H1 (cell line): Measurements from ENCODE around the gene HSD3B1. TPM values are rescaled to one million over a fixed set of nuclear protein-coding genes. Genes with fewer than 3 reads are reported as not detected.

Source experiments
- CTCF ChIA-PET: fragments of 300-600 bp; sonication (Branson Sonifier 250); formaldehyde crosslinking; loops from one replicate; lab custom pipeline; 2021; ENCODE audit not compliant: partially characterized antibody; lab: Charles Lee
- POLR2A ChIA-PET: fragments of 300-600 bp; sonication (Branson Sonifier 250); formaldehyde crosslinking; loops from one replicate; lab custom pipeline; 2021; ENCODE audit warnings: inconsistent platforms; ENCODE audit not compliant: partially characterized antibody; lab: Charles Lee
- DNase-seq, 2 experiments: peaks; one replicate each; pipeline versions ENCODE4 v3.0.0 to v3.0.0-alpha.2; 2010 to 2022; ENCODE audit warnings: low spot score in 2 of 2, low read depth in 1 of 2, mixed read lengths in 1 of 2
- FAIRE-seq: peaks from 2 replicates; lab custom pipeline; 2011; peaks lifted over from hg19 to GRCh38; lab: Jason Lieb, UNC
- H2AFZ ChIP-seq: 2 replicates; pipeline ENCODE4 v1.8.1; 2012; ENCODE audit warnings: low read length, inconsistent platforms
- H2AK5ac ChIP-seq: 2 replicates; pipeline ENCODE4 v1.6.1; 2013; ENCODE audit warnings: low read depth, low read length
- H2BK120ac ChIP-seq: replicated peaks from 2 replicates; pipeline ENCODE3; 2013; ENCODE audit warnings: low read depth, low read length, inconsistent platforms
- H2BK12ac ChIP-seq: 2 replicates; pipeline ENCODE4 v1.6.1; 2013; ENCODE audit warnings: low read depth, low read length
- H2BK15ac ChIP-seq: 2 replicates; pipeline ENCODE4 v1.6.1; 2013; ENCODE audit warnings: low read length
- H2BK20ac ChIP-seq: 2 replicates; pipeline ENCODE4 v1.6.1; 2013; ENCODE audit warnings: low read length
- H2BK5ac ChIP-seq: 2 replicates; pipeline ENCODE4 v1.6.1; 2013; ENCODE audit warnings: low read depth, low read length
- H3K14ac ChIP-seq: 2 replicates; pipeline ENCODE4 v1.6.1; 2013; ENCODE audit warnings: inconsistent platforms; ENCODE audit not compliant: insufficient read length
- H3K18ac ChIP-seq: 2 replicates; pipeline ENCODE4 v1.6.1; 2013; ENCODE audit warnings: low read length; ENCODE audit errors: extremely low read depth
- H3K23ac ChIP-seq: 2 replicates; pipeline ENCODE4 v1.6.1; 2013; ENCODE audit warnings: inconsistent platforms; ENCODE audit not compliant: insufficient read length
- H3K23me2 ChIP-seq: 2 replicates; pipeline ENCODE4 v1.6.1; 2013; ENCODE audit warnings: low read depth, low read length
- H3K27ac ChIP-seq: 2 replicates; pipeline ENCODE4 v1.6.1; 2011; ENCODE audit warnings: low read depth, low read length, inconsistent platforms
- H3K27me3 ChIP-seq, 4 experiments: replicated peaks in 1 of 4; 1 replicate in 1 of 4; 2 replicates in 3 of 4; pipeline versions ENCODE4 v1.6.1 to v1.8.1; 2011 to 2013; ENCODE audit warnings: low read length in 3 of 4, mild to moderate bottlenecking in 3 of 4, inconsistent platforms in 2 of 4, mixed read lengths in 2 of 4, moderate library complexity in 1 of 4; ENCODE audit not compliant: control insufficient read depth in 3 of 4, insufficient read depth in 3 of 4; ENCODE audit errors: extremely low read depth in 1 of 4
- H3K36me3 ChIP-seq, 4 experiments: 2 replicates each; pipeline versions ENCODE4 v1.6.1 to v1.8.1; 2011 to 2013; ENCODE audit warnings: mild to moderate bottlenecking in 4 of 4, low read length in 3 of 4, moderate library complexity in 2 of 4, control low read depth in 1 of 4, inconsistent platforms in 1 of 4; ENCODE audit not compliant: insufficient read depth in 4 of 4, control insufficient read depth in 2 of 4
- H3K4ac ChIP-seq: replicated peaks from 2 replicates; pipeline ENCODE3; 2013; ENCODE audit warnings: low read length, low read depth, mixed read lengths, inconsistent platforms; ENCODE audit not compliant: insufficient read length
- H3K4me1 ChIP-seq, 4 experiments: replicated peaks in 1 of 4; 1 replicate in 1 of 4; 2 replicates in 3 of 4; pipeline versions ENCODE4 v1.6.1 to v1.8.1; 2011 to 2013; ENCODE audit warnings: low read length in 3 of 4, inconsistent platforms in 2 of 4, mixed read lengths in 1 of 4; ENCODE audit not compliant: insufficient read depth in 4 of 4, control insufficient read depth in 3 of 4
- H3K4me2 ChIP-seq, 2 experiments: 2 replicates each; pipeline versions ENCODE4 v1.6.1 to v1.8.1; 2011 to 2013; ENCODE audit warnings: low read depth in 2 of 2, low read length in 2 of 2, control low read depth in 1 of 2, inconsistent platforms in 1 of 2, mild to moderate bottlenecking in 1 of 2; ENCODE audit not compliant: insufficient read depth in 1 of 2
- H3K4me3 ChIP-seq, 4 experiments: fragments of 200-600, 300-600 bp in 1 of 4; sonication (generic), shearing (Covaris generic), sonication (Bioruptor Twin) in 1 of 4; 2 replicates each; pipeline versions ENCODE4 v1.5.1 to v1.8.1; 2011 to 2016; ENCODE audit warnings: low read length in 4 of 4, low read depth in 3 of 4, control low read depth in 2 of 4, inconsistent platforms in 2 of 4, mild to moderate bottlenecking in 2 of 4, mixed read lengths in 1 of 4, moderate library complexity in 1 of 4; ENCODE audit not compliant: insufficient read depth in 2 of 4; ENCODE audit errors: extremely low read depth in 1 of 4
- H3K56ac ChIP-seq: replicated peaks from 2 replicates; pipeline ENCODE3; 2013; ENCODE audit warnings: low read depth, mild to moderate bottlenecking, mixed read lengths, low read length, inconsistent platforms; ENCODE audit not compliant: insufficient read length
- H3K79me1 ChIP-seq: 2 replicates; pipeline ENCODE4 v1.6.1; 2013; ENCODE audit warnings: low read depth, low read length, control low read depth
- H3K79me2 ChIP-seq, 2 experiments: 2 replicates each; pipeline versions ENCODE4 v1.6.1 to v1.8.1; 2012 to 2013; ENCODE audit warnings: low read length in 2 of 2, mild to moderate bottlenecking in 2 of 2, inconsistent platforms in 1 of 2; ENCODE audit not compliant: insufficient read depth in 2 of 2, control insufficient read depth in 1 of 2
- H3K9ac ChIP-seq, 4 experiments: replicated peaks in 1 of 4; 1 replicate in 1 of 4; 2 replicates in 3 of 4; pipeline versions ENCODE4 v1.6.1 to v1.8.1; 2011 to 2013; ENCODE audit warnings: low read depth in 3 of 4, low read length in 3 of 4, control low read depth in 2 of 4, mild to moderate bottlenecking in 2 of 4, moderate library complexity in 2 of 4, inconsistent platforms in 1 of 4; ENCODE audit errors: extremely low read depth in 1 of 4
- H3K9me3 ChIP-seq, 2 experiments: 2 replicates each; pipeline versions ENCODE4 v1.6.1 to v1.8.1; 2012 to 2013; ENCODE audit warnings: mild to moderate bottlenecking in 2 of 2, moderate library complexity in 2 of 2, control low read depth in 1 of 2, inconsistent platforms in 1 of 2, low read depth in 1 of 2, low read length in 1 of 2, mixed read lengths in 1 of 2; ENCODE audit not compliant: insufficient read depth in 2 of 2
- H4K20me1 ChIP-seq, 2 experiments: replicated peaks in 1 of 2; 2 replicates each; pipeline versions ENCODE3 to v1.8.1; 2011 to 2013; ENCODE audit warnings: inconsistent platforms in 2 of 2, low read length in 2 of 2, mild to moderate bottlenecking in 1 of 2; ENCODE audit not compliant: insufficient read depth in 2 of 2, control insufficient read depth in 1 of 2
- H4K5ac ChIP-seq: 2 replicates; pipeline ENCODE4 v1.6.1; 2013; ENCODE audit warnings: low read length, low read depth, mixed read lengths, inconsistent platforms; ENCODE audit not compliant: insufficient read length
- H4K8ac ChIP-seq: 2 replicates; pipeline ENCODE4 v1.8.0; 2013; ENCODE audit warnings: mild to moderate bottlenecking, moderate library complexity, low read length, inconsistent platforms; ENCODE audit not compliant: insufficient read depth; ENCODE audit errors: extremely low read depth
- H4K91ac ChIP-seq: replicated peaks from 2 replicates; pipeline ENCODE3; 2013; ENCODE audit warnings: low read length, mixed read lengths, inconsistent platforms; ENCODE audit not compliant: insufficient read length
- CBX5 ChIP-seq: fragments of 300-800, 300-1000 bp; sonication (generic); IDR thresholded peaks from 2 replicates; pipeline ENCODE4 v1.7.1; 2016; ENCODE audit warnings: antibody characterized with exemption, low read length, low read depth
- CTBP2 ChIP-seq: IDR thresholded peaks from 2 replicates; pipeline ENCODE4 v1.7.0; 2011; ENCODE audit warnings: borderline replicate concordance, mild to moderate bottlenecking, moderate library complexity, mixed read lengths, low read length; ENCODE audit not compliant: insufficient read depth, insufficient read length
- WGBS, 2 experiments: shearing (Covaris generic) in 1 of 2; methylation state at CpG; one replicate each; pipeline versions ENCODE4 v1.1.6 to v1.1.7; 2013 to 2015; ENCODE audit warnings: low lambda C conversion rate in 2 of 2, mixed read lengths in 2 of 2, inconsistent platforms in 1 of 2, low coverage in 1 of 2, missing lambda C conversion rate in 1 of 2; ENCODE audit not compliant: insufficient replicate concordance in 2 of 2, insufficient coverage in 1 of 2, insufficient read length in 1 of 2; ENCODE audit errors: extremely low coverage in 1 of 2, missing lambda C conversion rate in 1 of 2; 5-methylcytosine and 5-hydroxymethylcytosine counted together
- polyA plus RNA-seq, 7 experiments: library from polyadenylated mRNA; depleted of rRNA in 3 of 7; stranded (reverse) in 5 of 7; unstranded in 2 of 7; fragments of >200 nt in 5 of 7; fragments of 200-250 nt in 2 of 7; gene quantifications; 1 replicate in 5 of 7; 2 replicates in 1 of 7; 4 replicates in 1 of 7; pipeline versions ENCODE4 v1.2.1 to v1.2.3, GENCODE V29; 2011 to 2013; ENCODE audit warnings: missing spikeins in 2 of 7, mixed read lengths in 2 of 7
- total RNA-seq: library from RNA; stranded (reverse); fragmentation: NEBNext Ultra II Directional; extraction: Animal tissue kit (Norgen Biotek cat#: 25700); gene quantifications from 2 replicates; pipeline ENCODE4 v1.2.1, GENCODE V29; 2021
- TF ChIP-seq, protein P1 (sequence below): IDR thresholded peaks from 2 replicates; pipeline ENCODE4 v1.6.1; 2012; ENCODE audit warnings: inconsistent platforms

The HSD3B1 gene
- total and polyA plus RNA-seq, 2 of the 8 experiments (the other 6 are each of a cell fraction or from before 2014, with no cell fraction given) = not detected

DNA sequence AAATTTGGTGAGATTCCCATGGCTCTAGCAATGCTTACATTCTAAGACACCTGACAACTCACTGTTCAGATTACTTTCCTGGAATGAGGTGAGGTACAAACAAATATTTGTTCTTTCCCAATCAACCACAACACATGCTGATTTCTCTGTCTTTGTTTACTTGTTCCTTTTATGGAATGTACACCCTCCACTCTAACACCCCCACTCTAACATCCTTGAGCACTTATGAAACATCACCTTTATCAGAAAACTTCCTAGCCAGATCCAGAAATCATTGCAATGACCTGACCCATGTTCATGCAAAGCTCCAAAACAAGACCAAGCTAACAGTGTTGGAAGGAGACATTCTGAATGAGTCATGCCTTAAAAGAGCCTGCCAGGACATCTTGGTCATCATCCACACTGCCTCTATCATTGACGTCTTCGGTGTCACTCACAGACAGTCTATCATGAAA, 35.5 kb downstream of the HSD3B1 start:
- Histone ChIP-seq H3K14ac (no peak overlapping the region), H4K8ac (no peak overlapping the region), H2BK15ac (no peak overlapping the region), H2BK12ac (no peak overlapping the region), H3K4me3 (no peak overlapping the region), H3K27ac (no peak overlapping the region), H3K23me2 (no peaks in the 10 kb centered on the region; the same call in 1 of the 2 replicates), H2BK20ac (no peak overlapping the region), H3K9ac (no peak overlapping the region), H4K5ac (no peak overlapping the region), H2AFZ (no peak overlapping the region), H3K27me3 (no peaks in the 10 kb centered on the region), H3K36me3 (no peaks in the 10 kb centered on the region), H4K20me1 (no peaks in the 10 kb centered on the region), H3K79me2 (no peaks in the 10 kb centered on the region), H2BK120ac (no peak overlapping the region), H3K79me1 (no peaks in the 10 kb centered on the region), H3K9me3 (no peaks in the 10 kb centered on the region), H3K56ac (no peak overlapping the region), H3K18ac (no peak overlapping the region), H3K23ac (no peak overlapping the region), H3K4ac (no peak overlapping the region), H3K4me1 (no peaks in the 10 kb centered on the region), H2AK5ac (no peak overlapping the region), H3K4me2 (no peak overlapping the region), H4K91ac (no peak overlapping the region), H2BK5ac (no peak overlapping the region)
- FAIRE-seq (no peak), DNase-seq (no peak)
- TF ChIP-seq CBX5 (no peak), CTBP2 (no peak)
- TF ChIP-seq, protein P1, sequence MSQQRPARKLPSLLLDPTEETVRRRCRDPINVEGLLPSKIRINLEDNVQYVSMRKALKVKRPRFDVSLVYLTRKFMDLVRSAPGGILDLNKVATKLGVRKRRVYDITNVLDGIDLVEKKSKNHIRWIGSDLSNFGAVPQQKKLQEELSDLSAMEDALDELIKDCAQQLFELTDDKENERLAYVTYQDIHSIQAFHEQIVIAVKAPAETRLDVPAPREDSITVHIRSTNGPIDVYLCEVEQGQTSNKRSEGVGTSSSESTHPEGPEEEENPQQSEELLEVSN = no peak
- 87% methylated on average over 2 of the region's 2 CpGs; no CpG with 5 or more reads in 1 of the 2 experiments for WGBS, 2 experiments
- ChIA-PET POLR2A (no interaction called here), CTCF (no interaction called here)
